ENCODE results near the gene TTC4.

DNA sequence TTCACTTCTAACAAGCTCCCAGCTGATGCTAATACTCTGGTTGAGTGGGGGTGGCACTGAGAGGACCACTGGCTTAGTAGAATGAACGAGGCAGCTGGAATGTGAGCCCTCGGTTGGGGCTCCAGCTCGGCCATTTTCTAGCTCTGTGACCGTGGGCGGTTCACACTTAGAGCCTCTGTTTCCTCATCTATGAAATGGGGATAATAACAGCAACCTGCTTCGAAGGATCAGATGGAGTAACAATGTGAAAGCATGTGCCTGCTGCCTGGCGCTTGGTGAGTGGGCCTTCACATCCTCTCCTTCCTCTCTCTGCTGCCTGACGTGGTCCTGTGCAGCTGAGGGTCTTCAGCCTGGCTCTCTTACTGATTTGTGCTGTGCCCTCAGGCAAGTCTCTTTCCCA, 20.9 kb upstream of the TTC4 start:
- TF ChIP-seq, protein P1, sequence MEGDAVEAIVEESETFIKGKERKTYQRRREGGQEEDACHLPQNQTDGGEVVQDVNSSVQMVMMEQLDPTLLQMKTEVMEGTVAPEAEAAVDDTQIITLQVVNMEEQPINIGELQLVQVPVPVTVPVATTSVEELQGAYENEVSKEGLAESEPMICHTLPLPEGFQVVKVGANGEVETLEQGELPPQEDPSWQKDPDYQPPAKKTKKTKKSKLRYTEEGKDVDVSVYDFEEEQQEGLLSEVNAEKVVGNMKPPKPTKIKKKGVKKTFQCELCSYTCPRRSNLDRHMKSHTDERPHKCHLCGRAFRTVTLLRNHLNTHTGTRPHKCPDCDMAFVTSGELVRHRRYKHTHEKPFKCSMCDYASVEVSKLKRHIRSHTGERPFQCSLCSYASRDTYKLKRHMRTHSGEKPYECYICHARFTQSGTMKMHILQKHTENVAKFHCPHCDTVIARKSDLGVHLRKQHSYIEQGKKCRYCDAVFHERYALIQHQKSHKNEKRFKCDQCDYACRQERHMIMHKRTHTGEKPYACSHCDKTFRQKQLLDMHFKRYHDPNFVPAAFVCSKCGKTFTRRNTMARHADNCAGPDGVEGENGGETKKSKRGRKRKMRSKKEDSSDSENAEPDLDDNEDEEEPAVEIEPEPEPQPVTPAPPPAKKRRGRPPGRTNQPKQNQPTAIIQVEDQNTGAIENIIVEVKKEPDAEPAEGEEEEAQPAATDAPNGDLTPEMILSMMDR (IDR thresholded peaks at IDR 0.05), result no peak
- TF ChIP-seq SIN3A (IDR thresholded peaks at IDR 0.05; ENCODE audit: borderline replicate concordance, insufficient read depth, low read depth, low read length), result no peak
- TF ChIP-seq POLR2AphosphoS5 (IDR thresholded peaks at IDR 0.05; ENCODE audit: low read depth, low read length), result no peak
- TF ChIP-seq TCF7L2 (IDR thresholded peaks at IDR 0.05; ENCODE audit: low read depth, low read length), result no peak
- TF ChIP-seq, protein P2, sequence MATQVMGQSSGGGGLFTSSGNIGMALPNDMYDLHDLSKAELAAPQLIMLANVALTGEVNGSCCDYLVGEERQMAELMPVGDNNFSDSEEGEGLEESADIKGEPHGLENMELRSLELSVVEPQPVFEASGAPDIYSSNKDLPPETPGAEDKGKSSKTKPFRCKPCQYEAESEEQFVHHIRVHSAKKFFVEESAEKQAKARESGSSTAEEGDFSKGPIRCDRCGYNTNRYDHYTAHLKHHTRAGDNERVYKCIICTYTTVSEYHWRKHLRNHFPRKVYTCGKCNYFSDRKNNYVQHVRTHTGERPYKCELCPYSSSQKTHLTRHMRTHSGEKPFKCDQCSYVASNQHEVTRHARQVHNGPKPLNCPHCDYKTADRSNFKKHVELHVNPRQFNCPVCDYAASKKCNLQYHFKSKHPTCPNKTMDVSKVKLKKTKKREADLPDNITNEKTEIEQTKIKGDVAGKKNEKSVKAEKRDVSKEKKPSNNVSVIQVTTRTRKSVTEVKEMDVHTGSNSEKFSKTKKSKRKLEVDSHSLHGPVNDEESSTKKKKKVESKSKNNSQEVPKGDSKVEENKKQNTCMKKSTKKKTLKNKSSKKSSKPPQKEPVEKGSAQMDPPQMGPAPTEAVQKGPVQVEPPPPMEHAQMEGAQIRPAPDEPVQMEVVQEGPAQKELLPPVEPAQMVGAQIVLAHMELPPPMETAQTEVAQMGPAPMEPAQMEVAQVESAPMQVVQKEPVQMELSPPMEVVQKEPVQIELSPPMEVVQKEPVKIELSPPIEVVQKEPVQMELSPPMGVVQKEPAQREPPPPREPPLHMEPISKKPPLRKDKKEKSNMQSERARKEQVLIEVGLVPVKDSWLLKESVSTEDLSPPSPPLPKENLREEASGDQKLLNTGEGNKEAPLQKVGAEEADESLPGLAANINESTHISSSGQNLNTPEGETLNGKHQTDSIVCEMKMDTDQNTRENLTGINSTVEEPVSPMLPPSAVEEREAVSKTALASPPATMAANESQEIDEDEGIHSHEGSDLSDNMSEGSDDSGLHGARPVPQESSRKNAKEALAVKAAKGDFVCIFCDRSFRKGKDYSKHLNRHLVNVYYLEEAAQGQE (IDR thresholded peaks at IDR 0.05; ENCODE audit: insufficient read depth in 1 of 2, low read depth in 2 of 2, low read length in 1 of 2), result no peak

Data from Panc1 (cell line).